ENCODE measurements around the gene LYPD8.
"Not testable (repeated sequence)": the region's sequence is repeated elsewhere in the genome, so short reads cannot be mapped to it uniquely, and the experiment has no call there.

LYPD8 gene

GRCh38 chr1:248755517-248755916 is at the start of gene LYPD8:
TSS of gene LYPD8 (minus strand) at chr1:248755759. CDS start at chr1:248751081, 4,678 bp downstream.
- DNase-seq: no peak

- no peak for DNase-seq
Measured at GRCh38 chr1:248804771-248805681, 49.5 kb upstream of the LYPD8 start.

- not testable (repeated sequence) for DNase-seq
Measured at GRCh38 chr1:248803501-248803900, 47.9 kb upstream of the LYPD8 start.

- no peak for DNase-seq
Measured at GRCh38 chr1:248802454-248802853, 46.9 kb upstream of the LYPD8 start.

- no peak for DNase-seq
Measured at GRCh38 chr1:248800459-248800858, 44.9 kb upstream of the LYPD8 start.

GRCh38 chr1:248798791-248799190 is 43.2 kb upstream of the LYPD8 start:
- DNase-seq: no peak

- DNase-seq: not testable (repeated sequence)
Measured at GRCh38 chr1:248794663-248795062, 39.1 kb upstream of the LYPD8 start.

- no peak for DNase-seq
Measured at GRCh38 chr1:248793592-248793991, 38.0 kb upstream of the LYPD8 start.

- DNase-seq: no peak
Measured at GRCh38 chr1:248792342-248792741, 36.8 kb upstream of the LYPD8 start.

- no peak for DNase-seq
Measured at GRCh38 chr1:248791010-248791409, 35.5 kb upstream of the LYPD8 start.

- no peak for DNase-seq
Measured at GRCh38 chr1:248790456-248790855, 34.9 kb upstream of the LYPD8 start.

GRCh38 chr1:248789337-248789736 is 33.8 kb upstream of the LYPD8 start:
- DNase-seq: not testable (repeated sequence)

GRCh38 chr1:248788327-248788726 is 32.8 kb upstream of the LYPD8 start:
- DNase-seq: no peak

GRCh38 chr1:248787430-248787829 is 31.9 kb upstream of the LYPD8 start:
- DNase-seq: no peak

- no peak for DNase-seq
Measured at GRCh38 chr1:248786156-248786555, 30.6 kb upstream of the LYPD8 start.

- no peak for DNase-seq
Measured at GRCh38 chr1:248783367-248783766, 27.8 kb upstream of the LYPD8 start.

- DNase-seq: no peak
Measured at GRCh38 chr1:248782416-248783141, 27.0 kb upstream of the LYPD8 start.

GRCh38 chr1:248779350-248779749 is 23.8 kb upstream of the LYPD8 start:
- DNase-seq: no peak

- no peak for DNase-seq
Measured at GRCh38 chr1:248778906-248779305, 23.3 kb upstream of the LYPD8 start.

- no peak for DNase-seq
Measured at GRCh38 chr1:248776991-248777390, 21.4 kb upstream of the LYPD8 start.

- no peak for DNase-seq
Measured at GRCh38 chr1:248775441-248775840, 19.9 kb upstream of the LYPD8 start.

GRCh38 chr1:248759644-248760043 is 4.1 kb upstream of the LYPD8 start:
- DNase-seq: no peak

- DNase-seq: no peak
Measured at GRCh38 chr1:248758352-248758751, 2.8 kb upstream of the LYPD8 start.

GRCh38 chr1:248757784-248758195 is 2.2 kb upstream of the LYPD8 start:
- no peak for DNase-seq
